ENCODE data around the gene CHKA. TPM values are rescaled to one million over a fixed set of nuclear protein-coding genes. Genes with fewer than 3 reads are reported as not detected.

CHKA gene
- total and polyA plus RNA-seq, 2 of the 8 experiments (the other 6 are each of a cell fraction or from before 2014, with no cell fraction given) = 61.2 to 86.6 TPM

- no peaks in the 10 kb centered on the region for H3K79me2 ChIP-seq (ENCODE audit: control insufficient read depth in 1 of 2, insufficient read depth in 2 of 2, low read length in 2 of 2)
- POLR2A ChIA-PET (ENCODE audit: partially characterized antibody) = interaction anchor here (0.7 to 3.3 kb wide), 7 partner anchors 10 to 42 kb away, joined by 3 to 17 read pairs (median 3); partner anchors contain the start of gene TCIRG1
- H3K4ac ChIP-seq (replicated peaks; ENCODE audit: insufficient read length, low read depth, low read length) = peak within 1 kb of the TSS; percentile 28
- H3K36me3 ChIP-seq (ENCODE audit: control insufficient read depth in 2 of 4, insufficient read depth in 4 of 4, low read length in 3 of 4) = no peaks in the 10 kb centered on the region
- no peak within 1 kb of the TSS for H3K56ac ChIP-seq (replicated peaks; ENCODE audit: insufficient read length, low read depth, low read length)
- H2AFZ ChIP-seq (ENCODE audit: low read length) = peak within 1 kb of the TSS; percentile 49; the same call in 1 of the 2 replicates
- H3K79me1 ChIP-seq (ENCODE audit: low read depth, low read length) = no peaks in the 10 kb centered on the region
- H3K27me3 ChIP-seq (replicated peaks in 1 of 4; ENCODE audit: control insufficient read depth in 3 of 4, extremely low read depth in 1 of 4, insufficient read depth in 3 of 4, low read length in 3 of 4) = no peaks in the 10 kb centered on the region
- peak; percentile 9; the same call in 1 of the 2 replicates for TF ChIP-seq EGR1 (IDR thresholded peaks at IDR 0.05; ENCODE audit: borderline replicate concordance, low read depth, low read length)
- peak; percentile 68 for TF ChIP-seq E2F6 (IDR thresholded peaks at IDR 0.05)
- peak; percentile 67 for TF ChIP-seq MAX (IDR thresholded peaks at IDR 0.05)
- no peak for TF ChIP-seq SIX5 (IDR thresholded peaks at IDR 0.05; ENCODE audit: low read depth, low read length)
- no peaks in the 10 kb centered on the region for H3K23me2 ChIP-seq (ENCODE audit: low read depth, low read length)
- peak within 1 kb of the TSS; percentile 83; the same call in 1 of the 2 replicates for H2BK15ac ChIP-seq (ENCODE audit: low read length)
- no peak within 1 kb of the TSS for H2BK120ac ChIP-seq (replicated peaks; ENCODE audit: low read depth, low read length)
- H3K4me2 ChIP-seq (ENCODE audit: insufficient read depth in 1 of 2, low read depth in 2 of 2, low read length in 2 of 2) = peak within 1 kb of the TSS in 1 of 2 experiments; percentile 21; a peak in 2 of 4 replicates
- peak within 1 kb of the TSS; percentile 97 for H4K91ac ChIP-seq (replicated peaks; ENCODE audit: insufficient read length, low read length)
- no peak within 1 kb of the TSS; a peak in 1 of 7 replicates for H3K9ac ChIP-seq (replicated peaks in 1 of 4; ENCODE audit: extremely low read depth in 1 of 4, low read depth in 3 of 4, low read length in 3 of 4)
- CTCF ChIA-PET (ENCODE audit: partially characterized antibody) = interaction anchor here (0.6 to 4.6 kb wide), 11 partner anchors 10 to 1629 kb away, joined by 3 to 40 read pairs (median 3); partner anchors contain the start of gene NDUFS8
- peak within 1 kb of the TSS; percentile 87; the same call in 1 of the 2 replicates for H2BK20ac ChIP-seq (ENCODE audit: low read length)
- no peaks in the 10 kb centered on the region for H3K9me3 ChIP-seq (ENCODE audit: insufficient read depth in 2 of 2, low read depth in 1 of 2, low read length in 1 of 2)
- H4K20me1 ChIP-seq (replicated peaks in 1 of 2; ENCODE audit: control insufficient read depth in 1 of 2, insufficient read depth in 2 of 2, low read length in 2 of 2) = no peaks in the 10 kb centered on the region
- 66% methylated on average over 32 of the region's 33 CpGs; no CpG with 5 or more reads in 1 of the 2 experiments for WGBS, 2 experiments (ENCODE audit: extremely low coverage in 1 of 2, insufficient coverage in 1 of 2, insufficient read length in 1 of 2, insufficient replicate concordance in 2 of 2, low coverage in 1 of 2, low lambda C conversion rate in 2 of 2, missing lambda C conversion rate in 1 of 2)
- no peak within 1 kb of the TSS for H3K14ac ChIP-seq (ENCODE audit: insufficient read length)
- peak within 1 kb of the TSS; percentile 43; the same call in 1 of the 2 replicates for H4K8ac ChIP-seq (ENCODE audit: extremely low read depth, insufficient read depth, low read length)
- FAIRE-seq = no peak
- H4K5ac ChIP-seq (ENCODE audit: insufficient read length, low read depth, low read length) = peak within 1 kb of the TSS; percentile 35
- peaks cover 0 to 15% (median 12%) of the 10 kb centered on the region in 4 experiments; a peak in 6 of 7 replicates for H3K4me1 ChIP-seq (replicated peaks in 1 of 4; ENCODE audit: control insufficient read depth in 3 of 4, insufficient read depth in 4 of 4, low read length in 3 of 4)
- no peak within 1 kb of the TSS for H3K23ac ChIP-seq (ENCODE audit: insufficient read length)
- H3K4me3 ChIP-seq (ENCODE audit: extremely low read depth in 1 of 4, insufficient read depth in 2 of 4, low read depth in 3 of 4, low read length in 4 of 4) = no peak within 1 kb of the TSS
- H3K18ac ChIP-seq (ENCODE audit: extremely low read depth, low read length) = peak within 1 kb of the TSS; percentile 52
- H2BK12ac ChIP-seq (ENCODE audit: low read depth, low read length) = peak within 1 kb of the TSS; percentile 68; the same call in 1 of the 2 replicates
- no peak within 1 kb of the TSS; the same call in 1 of the 2 replicates for H2AK5ac ChIP-seq (ENCODE audit: low read depth, low read length)
- peak within 1 kb of the TSS; percentile 63; the same call in 1 of the 2 replicates for H2BK5ac ChIP-seq (ENCODE audit: low read depth, low read length)
- peak in 1 of 2 experiments; percentile 72 for DNase-seq (ENCODE audit: low read depth in 1 of 2, low spot score in 2 of 2)
- no peak within 1 kb of the TSS for H3K27ac ChIP-seq (ENCODE audit: low read depth, low read length)
These were observed 110.8 kb downstream of the CHKA start, which contains the start of gene ALDH3B1 for GRCh38 chr11:68010090-68011041. TSS of gene ALDH3B1 (plus strand) at chr11:68010327. CDS start at chr11:68015298, 4,971 bp downstream.

All from H1 (cell line).